IMR-90 (cell line): ENCODE measurements around the gene MARF1.

Source experiments
- CEBPB ChIP-seq: IDR thresholded peaks from 2 replicates; pipeline ENCODE4 v1.6.1; 2012; ENCODE audit warnings: low read depth, low read length, improper control_type of control experiment
- CHD1 ChIP-seq: IDR thresholded peaks from 2 replicates; pipeline ENCODE4 v1.6.1; 2012; ENCODE audit warnings: low read depth, low read length, improper control_type of control experiment
- MAFK ChIP-seq: IDR thresholded peaks from 2 replicates; pipeline ENCODE4 v1.6.1; 2012; ENCODE audit warnings: low read depth, low read length, improper control_type of control experiment
- POLR2A ChIP-seq: IDR thresholded peaks from 2 replicates; pipeline ENCODE4 v1.6.1; 2012; ENCODE audit warnings: mild to moderate bottlenecking, low read depth, low read length
- RCOR1 ChIP-seq: IDR thresholded peaks from 2 replicates; pipeline ENCODE4 v1.6.1; 2012; ENCODE audit warnings: mild to moderate bottlenecking, low read length, improper control_type of control experiment; ENCODE audit not compliant: insufficient replicate concordance
- SMC3 ChIP-seq: fragments of 150-350 bp; IDR thresholded peaks from 2 replicates; pipeline ENCODE4 v1.6.1; 2016; ENCODE audit warnings: low read depth, mild to moderate bottlenecking, antibody characterized with exemption, low read length, moderate library complexity
- TF ChIP-seq, protein P1 (sequence below): conservative IDR thresholded peaks from 2 replicates; pipeline ENCODE4 v1.5.1; 2012; ENCODE audit warnings: mild to moderate bottlenecking, low read depth, low read length, improper control_type of control experiment

DNA sequence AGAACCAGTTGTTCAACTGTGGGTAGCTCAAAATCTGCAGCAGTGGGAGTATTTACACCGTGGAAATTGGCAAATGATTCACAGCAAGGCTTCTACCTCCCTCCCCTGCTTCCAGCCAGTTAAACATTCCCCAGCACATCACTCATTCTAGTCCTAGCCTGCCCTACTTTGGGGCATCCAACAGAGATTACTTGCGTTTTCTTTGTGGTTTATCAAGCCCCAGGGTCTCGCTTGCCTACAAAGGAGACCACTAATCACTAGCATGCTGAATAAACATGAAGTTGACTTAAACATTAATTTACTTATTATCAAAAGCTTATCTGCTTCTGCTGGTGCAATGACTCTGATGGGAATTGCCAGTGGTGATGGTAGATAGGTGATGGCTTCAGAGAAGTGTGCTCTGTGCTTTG, 94.5 kb downstream of the MARF1 start:
- TF ChIP-seq, protein P1, sequence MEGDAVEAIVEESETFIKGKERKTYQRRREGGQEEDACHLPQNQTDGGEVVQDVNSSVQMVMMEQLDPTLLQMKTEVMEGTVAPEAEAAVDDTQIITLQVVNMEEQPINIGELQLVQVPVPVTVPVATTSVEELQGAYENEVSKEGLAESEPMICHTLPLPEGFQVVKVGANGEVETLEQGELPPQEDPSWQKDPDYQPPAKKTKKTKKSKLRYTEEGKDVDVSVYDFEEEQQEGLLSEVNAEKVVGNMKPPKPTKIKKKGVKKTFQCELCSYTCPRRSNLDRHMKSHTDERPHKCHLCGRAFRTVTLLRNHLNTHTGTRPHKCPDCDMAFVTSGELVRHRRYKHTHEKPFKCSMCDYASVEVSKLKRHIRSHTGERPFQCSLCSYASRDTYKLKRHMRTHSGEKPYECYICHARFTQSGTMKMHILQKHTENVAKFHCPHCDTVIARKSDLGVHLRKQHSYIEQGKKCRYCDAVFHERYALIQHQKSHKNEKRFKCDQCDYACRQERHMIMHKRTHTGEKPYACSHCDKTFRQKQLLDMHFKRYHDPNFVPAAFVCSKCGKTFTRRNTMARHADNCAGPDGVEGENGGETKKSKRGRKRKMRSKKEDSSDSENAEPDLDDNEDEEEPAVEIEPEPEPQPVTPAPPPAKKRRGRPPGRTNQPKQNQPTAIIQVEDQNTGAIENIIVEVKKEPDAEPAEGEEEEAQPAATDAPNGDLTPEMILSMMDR: no peak
- TF ChIP-seq POLR2A: no peak
- no peak for TF ChIP-seq CHD1
- TF ChIP-seq CEBPB: no peak
- TF ChIP-seq SMC3: no peak
- TF ChIP-seq RCOR1: no peak
- no peak for TF ChIP-seq MAFK
